Measurements from ENCODE around the gene HEATR5B.

- TF ChIP-seq BRCA1 (IDR thresholded peaks at IDR 0.05; ENCODE audit: low read depth, low read length), result no peak
- TF ChIP-seq GABPA (IDR thresholded peaks at IDR 0.05; ENCODE audit: borderline replicate concordance, insufficient read depth, low read length), result no peak
- TF ChIP-seq POLR2A (IDR thresholded peaks at IDR 0.05; ENCODE audit: control extremely low read depth in 1 of 2, low read depth in 2 of 2, low read length in 2 of 2), result no peak
- TF ChIP-seq ASH2L (IDR thresholded peaks at IDR 0.05; ENCODE audit: low read length), result no peak
- no peak for TF ChIP-seq EP300 (IDR thresholded peaks at IDR 0.05; ENCODE audit: borderline replicate concordance in 1 of 2, low read depth in 2 of 2, low read length in 2 of 2)
- no peak for TF ChIP-seq RAD21 (IDR thresholded peaks at IDR 0.05 in 1 of 2, conservative IDR thresholded peaks at IDR 0.05 in 1 of 2; ENCODE audit: low read depth in 2 of 2, low read length in 2 of 2)
- TF ChIP-seq CTCF (IDR thresholded peaks at IDR 0.05; ENCODE audit: control extremely low read depth in 1 of 3, insufficient read depth in 1 of 3, low read depth in 1 of 3, low read length in 3 of 3), result no peak
- TF ChIP-seq EGR1 (IDR thresholded peaks at IDR 0.05; ENCODE audit: borderline replicate concordance, low read depth, low read length), result no peak
- TF ChIP-seq RXRA (IDR thresholded peaks at IDR 0.05; ENCODE audit: insufficient read depth, low read depth, low read length), result no peak
- no peak for TF ChIP-seq TAF7 (optimal IDR thresholded peaks at IDR 0.05; ENCODE audit: borderline replicate concordance, low read depth, low read length)
- TF ChIP-seq BACH1 (IDR thresholded peaks at IDR 0.05; ENCODE audit: low read length), result no peak
- TF ChIP-seq ZNF274 (IDR thresholded peaks at IDR 0.05; ENCODE audit: borderline replicate concordance, extremely low read depth, low read length), result no peak
- no peak for TF ChIP-seq USF2 (IDR thresholded peaks at IDR 0.05; ENCODE audit: low read length)
These were observed 25.4 kb upstream of the HEATR5B start for GRCh38 chr2:37109523-37109922.

Measured in H1 (cell line).